ENCODE measurements around the gene ZNF804A. TPM values are rescaled to one million over a fixed set of nuclear protein-coding genes. Genes with fewer than 3 reads are reported as not detected.

Gene ZNF804A
- total and polyA plus RNA-seq, 2 of the 8 experiments (the other 6 are each of a cell fraction or from before 2014, with no cell fraction given) = 0.02 TPM; not detected in 1

DNA sequence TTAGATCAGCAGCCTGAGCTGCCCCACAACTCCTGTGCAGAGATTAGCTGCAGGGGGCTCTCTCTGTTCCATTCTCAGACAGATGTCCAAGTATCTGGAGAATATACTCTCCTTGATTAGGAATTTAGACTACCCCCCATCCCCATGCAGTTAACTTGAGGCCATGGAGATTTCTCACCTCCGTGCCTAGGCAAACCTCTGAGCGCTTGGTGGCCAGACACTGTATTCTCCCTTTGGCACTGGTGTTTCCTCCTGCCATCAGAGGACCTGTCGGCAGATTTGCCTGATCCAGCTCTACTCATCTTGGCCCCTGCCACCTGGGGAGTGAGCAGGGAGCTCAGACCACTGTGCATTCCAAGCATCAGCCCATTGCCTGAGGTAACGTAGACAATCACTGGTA is 48.3 kb downstream of the ZNF804A start (continued):
- TF ChIP-seq, protein P1, sequence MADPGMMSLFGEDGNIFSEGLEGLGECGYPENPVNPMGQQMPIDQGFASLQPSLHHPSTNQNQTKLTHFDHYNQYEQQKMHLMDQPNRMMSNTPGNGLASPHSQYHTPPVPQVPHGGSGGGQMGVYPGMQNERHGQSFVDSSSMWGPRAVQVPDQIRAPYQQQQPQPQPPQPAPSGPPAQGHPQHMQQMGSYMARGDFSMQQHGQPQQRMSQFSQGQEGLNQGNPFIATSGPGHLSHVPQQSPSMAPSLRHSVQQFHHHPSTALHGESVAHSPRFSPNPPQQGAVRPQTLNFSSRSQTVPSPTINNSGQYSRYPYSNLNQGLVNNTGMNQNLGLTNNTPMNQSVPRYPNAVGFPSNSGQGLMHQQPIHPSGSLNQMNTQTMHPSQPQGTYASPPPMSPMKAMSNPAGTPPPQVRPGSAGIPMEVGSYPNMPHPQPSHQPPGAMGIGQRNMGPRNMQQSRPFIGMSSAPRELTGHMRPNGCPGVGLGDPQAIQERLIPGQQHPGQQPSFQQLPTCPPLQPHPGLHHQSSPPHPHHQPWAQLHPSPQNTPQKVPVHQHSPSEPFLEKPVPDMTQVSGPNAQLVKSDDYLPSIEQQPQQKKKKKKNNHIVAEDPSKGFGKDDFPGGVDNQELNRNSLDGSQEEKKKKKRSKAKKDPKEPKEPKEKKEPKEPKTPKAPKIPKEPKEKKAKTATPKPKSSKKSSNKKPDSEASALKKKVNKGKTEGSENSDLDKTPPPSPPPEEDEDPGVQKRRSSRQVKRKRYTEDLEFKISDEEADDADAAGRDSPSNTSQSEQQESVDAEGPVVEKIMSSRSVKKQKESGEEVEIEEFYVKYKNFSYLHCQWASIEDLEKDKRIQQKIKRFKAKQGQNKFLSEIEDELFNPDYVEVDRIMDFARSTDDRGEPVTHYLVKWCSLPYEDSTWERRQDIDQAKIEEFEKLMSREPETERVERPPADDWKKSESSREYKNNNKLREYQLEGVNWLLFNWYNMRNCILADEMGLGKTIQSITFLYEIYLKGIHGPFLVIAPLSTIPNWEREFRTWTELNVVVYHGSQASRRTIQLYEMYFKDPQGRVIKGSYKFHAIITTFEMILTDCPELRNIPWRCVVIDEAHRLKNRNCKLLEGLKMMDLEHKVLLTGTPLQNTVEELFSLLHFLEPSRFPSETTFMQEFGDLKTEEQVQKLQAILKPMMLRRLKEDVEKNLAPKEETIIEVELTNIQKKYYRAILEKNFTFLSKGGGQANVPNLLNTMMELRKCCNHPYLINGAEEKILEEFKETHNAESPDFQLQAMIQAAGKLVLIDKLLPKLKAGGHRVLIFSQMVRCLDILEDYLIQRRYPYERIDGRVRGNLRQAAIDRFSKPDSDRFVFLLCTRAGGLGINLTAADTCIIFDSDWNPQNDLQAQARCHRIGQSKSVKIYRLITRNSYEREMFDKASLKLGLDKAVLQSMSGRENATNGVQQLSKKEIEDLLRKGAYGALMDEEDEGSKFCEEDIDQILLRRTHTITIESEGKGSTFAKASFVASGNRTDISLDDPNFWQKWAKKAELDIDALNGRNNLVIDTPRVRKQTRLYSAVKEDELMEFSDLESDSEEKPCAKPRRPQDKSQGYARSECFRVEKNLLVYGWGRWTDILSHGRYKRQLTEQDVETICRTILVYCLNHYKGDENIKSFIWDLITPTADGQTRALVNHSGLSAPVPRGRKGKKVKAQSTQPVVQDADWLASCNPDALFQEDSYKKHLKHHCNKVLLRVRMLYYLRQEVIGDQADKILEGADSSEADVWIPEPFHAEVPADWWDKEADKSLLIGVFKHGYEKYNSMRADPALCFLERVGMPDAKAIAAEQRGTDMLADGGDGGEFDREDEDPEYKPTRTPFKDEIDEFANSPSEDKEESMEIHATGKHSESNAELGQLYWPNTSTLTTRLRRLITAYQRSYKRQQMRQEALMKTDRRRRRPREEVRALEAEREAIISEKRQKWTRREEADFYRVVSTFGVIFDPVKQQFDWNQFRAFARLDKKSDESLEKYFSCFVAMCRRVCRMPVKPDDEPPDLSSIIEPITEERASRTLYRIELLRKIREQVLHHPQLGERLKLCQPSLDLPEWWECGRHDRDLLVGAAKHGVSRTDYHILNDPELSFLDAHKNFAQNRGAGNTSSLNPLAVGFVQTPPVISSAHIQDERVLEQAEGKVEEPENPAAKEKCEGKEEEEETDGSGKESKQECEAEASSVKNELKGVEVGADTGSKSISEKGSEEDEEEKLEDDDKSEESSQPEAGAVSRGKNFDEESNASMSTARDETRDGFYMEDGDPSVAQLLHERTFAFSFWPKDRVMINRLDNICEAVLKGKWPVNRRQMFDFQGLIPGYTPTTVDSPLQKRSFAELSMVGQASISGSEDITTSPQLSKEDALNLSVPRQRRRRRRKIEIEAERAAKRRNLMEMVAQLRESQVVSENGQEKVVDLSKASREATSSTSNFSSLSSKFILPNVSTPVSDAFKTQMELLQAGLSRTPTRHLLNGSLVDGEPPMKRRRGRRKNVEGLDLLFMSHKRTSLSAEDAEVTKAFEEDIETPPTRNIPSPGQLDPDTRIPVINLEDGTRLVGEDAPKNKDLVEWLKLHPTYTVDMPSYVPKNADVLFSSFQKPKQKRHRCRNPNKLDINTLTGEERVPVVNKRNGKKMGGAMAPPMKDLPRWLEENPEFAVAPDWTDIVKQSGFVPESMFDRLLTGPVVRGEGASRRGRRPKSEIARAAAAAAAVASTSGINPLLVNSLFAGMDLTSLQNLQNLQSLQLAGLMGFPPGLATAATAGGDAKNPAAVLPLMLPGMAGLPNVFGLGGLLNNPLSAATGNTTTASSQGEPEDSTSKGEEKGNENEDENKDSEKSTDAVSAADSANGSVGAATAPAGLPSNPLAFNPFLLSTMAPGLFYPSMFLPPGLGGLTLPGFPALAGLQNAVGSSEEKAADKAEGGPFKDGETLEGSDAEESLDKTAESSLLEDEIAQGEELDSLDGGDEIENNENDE (IDR thresholded peaks at IDR 0.05; ENCODE audit: insufficient replicate concordance, low read length) = no peak
- TF ChIP-seq CHD2 (IDR thresholded peaks at IDR 0.05; ENCODE audit: low read length) = no peak
- TF ChIP-seq RXRA (IDR thresholded peaks at IDR 0.05; ENCODE audit: insufficient read depth, low read depth, low read length) = no peak
- TF ChIP-seq, protein P2, sequence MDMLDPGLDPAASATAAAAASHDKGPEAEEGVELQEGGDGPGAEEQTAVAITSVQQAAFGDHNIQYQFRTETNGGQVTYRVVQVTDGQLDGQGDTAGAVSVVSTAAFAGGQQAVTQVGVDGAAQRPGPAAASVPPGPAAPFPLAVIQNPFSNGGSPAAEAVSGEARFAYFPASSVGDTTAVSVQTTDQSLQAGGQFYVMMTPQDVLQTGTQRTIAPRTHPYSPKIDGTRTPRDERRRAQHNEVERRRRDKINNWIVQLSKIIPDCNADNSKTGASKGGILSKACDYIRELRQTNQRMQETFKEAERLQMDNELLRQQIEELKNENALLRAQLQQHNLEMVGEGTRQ (IDR thresholded peaks at IDR 0.05; ENCODE audit: low read length) = no peak
- TF ChIP-seq, protein P3, sequence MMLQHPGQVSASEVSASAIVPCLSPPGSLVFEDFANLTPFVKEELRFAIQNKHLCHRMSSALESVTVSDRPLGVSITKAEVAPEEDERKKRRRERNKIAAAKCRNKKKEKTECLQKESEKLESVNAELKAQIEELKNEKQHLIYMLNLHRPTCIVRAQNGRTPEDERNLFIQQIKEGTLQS (IDR thresholded peaks at IDR 0.05; ENCODE audit: insufficient read depth, low read depth, low read length) = no peak
- TF ChIP-seq TCF12 (IDR thresholded peaks at IDR 0.05; ENCODE audit: low read depth, low read length) = no peak
- TF ChIP-seq CHD1 (IDR thresholded peaks at IDR 0.05; ENCODE audit: low read depth, low read length) = no peak
- TF ChIP-seq KDM5A (IDR thresholded peaks at IDR 0.05; ENCODE audit: low read length) = no peak
- no peak for TF ChIP-seq HDAC2 (IDR thresholded peaks at IDR 0.05; ENCODE audit: borderline replicate concordance in 1 of 2, low read depth in 2 of 2, low read length in 2 of 2)

All from H1 (cell line).